Mucosa of gallbladder (tissue), 1 donor: ENCODE data around the gene AWAT2. TPM values are rescaled to one million over a fixed set of nuclear protein-coding genes. Genes with fewer than 3 reads are reported as not detected.
A peak's percentile ranks its signal among the peaks of the same experiment; 100 is the strongest.

Experiments
- DNase-seq: peaks from one replicate; pipeline ENCODE4 v3.0.0-alpha.2; 2020; ENCODE audit warnings: low spot score
- total RNA-seq: library from RNA; stranded (reverse); gene quantifications from one replicate; pipeline ENCODE4 v1.2.1, GENCODE V29; 2021
- donor health status: DM: no; HTN: no; CAD: no.

AWAT2 gene, protein sequence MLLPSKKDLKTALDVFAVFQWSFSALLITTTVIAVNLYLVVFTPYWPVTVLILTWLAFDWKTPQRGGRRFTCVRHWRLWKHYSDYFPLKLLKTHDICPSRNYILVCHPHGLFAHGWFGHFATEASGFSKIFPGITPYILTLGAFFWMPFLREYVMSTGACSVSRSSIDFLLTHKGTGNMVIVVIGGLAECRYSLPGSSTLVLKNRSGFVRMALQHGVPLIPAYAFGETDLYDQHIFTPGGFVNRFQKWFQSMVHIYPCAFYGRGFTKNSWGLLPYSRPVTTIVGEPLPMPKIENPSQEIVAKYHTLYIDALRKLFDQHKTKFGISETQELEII
- total RNA-seq = not detected

DNA sequence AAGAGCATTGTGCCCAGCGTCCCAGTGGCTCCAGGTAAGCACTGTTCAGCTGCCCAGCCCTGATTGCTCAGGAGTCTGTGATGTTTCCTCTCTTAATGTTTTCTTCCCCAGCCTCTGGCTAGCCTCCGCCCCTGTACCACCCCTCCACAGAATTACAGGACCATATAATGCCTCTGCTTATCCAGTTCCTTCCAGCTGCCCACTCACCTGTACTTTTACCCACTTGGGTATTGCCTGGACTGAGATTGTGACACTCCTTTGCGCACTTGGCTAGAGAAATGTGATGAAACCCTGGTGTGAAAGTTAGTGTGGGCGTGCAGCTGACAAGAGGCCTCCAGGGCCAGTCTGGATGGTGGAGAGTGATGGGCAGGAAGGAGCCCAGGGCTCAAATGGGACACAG is at the start of gene AWAT2:
Gene AWAT2 (minus strand): TSS at position 14 of the 400 bp plus-strand sequence. CDS start 6 bp downstream, at position 8.
- no peak for DNase-seq

- no peak for DNase-seq
Observed at GRCh38 chrX:70096052-70096451, 46.3 kb upstream of the AWAT2 start.

GRCh38 chrX:70092247-70092646 is 42.5 kb upstream of the AWAT2 start:
- DNase-seq = no peak

- no peak for DNase-seq
Observed at GRCh38 chrX:70089604-70090297, 40.0 kb upstream of the AWAT2 start.

- DNase-seq = no peak
Observed at GRCh38 chrX:70088751-70089150, 39.0 kb upstream of the AWAT2 start.

DNA sequence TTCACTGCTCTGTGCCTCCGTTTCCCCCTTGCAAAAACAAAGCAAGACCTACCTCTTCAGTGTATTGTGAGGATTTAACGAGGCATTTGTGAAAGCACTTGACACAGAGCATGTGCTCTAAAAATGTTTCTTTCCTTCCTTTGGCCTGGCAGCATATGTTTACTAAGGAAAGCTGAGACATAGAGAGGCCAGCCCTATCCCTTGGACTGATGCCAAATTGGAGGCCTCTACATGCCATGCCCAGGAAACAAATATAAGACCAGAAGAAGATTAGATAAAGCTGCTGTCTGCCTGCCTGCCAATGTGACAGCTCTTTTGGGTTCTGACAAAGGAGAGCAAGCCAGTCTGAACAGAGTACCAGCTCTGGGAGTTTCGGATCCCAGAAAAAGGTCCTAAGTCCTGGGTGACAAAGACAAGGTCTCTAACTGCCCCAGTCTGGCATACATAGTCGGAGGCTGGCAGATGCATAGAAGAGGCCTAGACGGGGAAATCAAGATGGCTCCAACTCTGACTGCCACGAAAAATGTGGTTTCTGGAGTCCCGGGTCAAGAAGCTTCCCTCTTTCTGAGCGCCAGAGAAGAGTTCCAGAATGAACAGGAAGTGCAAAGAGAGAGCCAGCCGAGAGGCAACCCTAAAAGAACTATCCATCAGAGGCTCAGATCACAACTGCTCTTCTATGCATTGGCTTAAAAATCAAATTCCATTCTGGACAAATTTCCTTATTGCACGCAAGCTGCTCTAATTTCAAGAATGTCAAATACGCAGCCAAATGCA is 38.3 kb upstream of the AWAT2 start:
- DNase-seq = peak; percentile 26

GRCh38 chrX:70084592-70085240 is 35.0 kb upstream of the AWAT2 start:
- DNase-seq = no peak

DNA sequence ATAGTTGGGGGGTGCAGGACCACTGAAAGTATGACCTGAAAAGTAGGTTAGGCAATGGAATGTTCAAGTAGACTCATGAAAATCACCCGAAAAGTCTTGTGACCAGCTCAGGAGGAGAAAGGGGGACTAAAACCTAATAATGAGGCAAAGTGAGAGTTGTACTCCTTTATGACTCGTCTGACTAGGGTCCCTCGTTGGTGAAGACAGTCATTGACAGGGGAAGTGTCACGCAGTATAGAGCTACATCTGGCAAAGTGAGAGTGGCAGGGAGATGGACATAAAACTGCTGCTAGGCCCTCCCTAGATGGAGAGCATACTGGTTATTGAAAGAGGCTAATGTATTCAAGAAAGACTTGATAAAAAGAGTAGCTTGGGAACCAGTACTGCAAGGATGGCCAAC is 33.0 kb upstream of the AWAT2 start:
- DNase-seq = no peak

- DNase-seq = no peak
Observed at GRCh38 chrX:70079870-70080269, 30.1 kb upstream of the AWAT2 start.

DNA sequence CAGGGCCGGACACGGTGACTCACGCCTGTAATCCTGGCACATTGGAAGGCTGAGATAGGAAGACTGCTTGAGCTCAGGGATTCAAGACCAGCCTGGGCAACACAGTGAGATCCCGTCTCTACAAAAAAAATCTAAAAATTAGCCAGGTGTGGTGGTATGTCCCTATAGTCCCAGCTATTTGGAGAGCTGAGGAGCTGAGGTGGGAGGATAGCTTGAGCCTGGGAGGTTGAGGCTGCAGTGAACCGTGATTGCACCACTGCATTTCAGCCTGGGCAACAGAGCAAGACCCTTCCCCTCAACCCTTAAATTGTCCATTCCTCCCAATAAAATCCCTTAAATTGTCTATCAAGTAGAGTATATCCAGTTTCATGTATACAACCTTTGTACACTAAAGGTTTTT is 29.6 kb upstream of the AWAT2 start:
- DNase-seq = no peak

DNA sequence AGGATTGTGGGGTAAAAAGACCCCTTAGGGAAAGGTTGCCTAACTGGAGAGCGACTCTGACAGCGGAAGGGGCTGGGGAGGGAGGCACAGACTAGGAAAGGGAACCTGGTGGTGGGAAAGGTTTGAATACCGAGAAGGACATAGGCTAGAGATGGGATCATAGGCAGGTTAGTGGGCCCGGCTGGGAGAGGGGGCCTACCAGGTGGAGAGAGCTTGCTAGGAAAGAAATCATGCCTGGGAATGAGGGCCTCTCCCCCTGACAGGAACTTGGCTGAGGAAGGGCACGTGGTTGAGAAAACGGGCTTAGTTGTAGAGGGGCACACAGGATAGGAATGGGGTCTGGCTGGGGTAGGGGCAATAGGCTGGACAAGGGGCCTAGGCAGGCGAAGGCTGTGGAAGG is 16.9 kb upstream of the AWAT2 start:
- DNase-seq = no peak

DNA sequence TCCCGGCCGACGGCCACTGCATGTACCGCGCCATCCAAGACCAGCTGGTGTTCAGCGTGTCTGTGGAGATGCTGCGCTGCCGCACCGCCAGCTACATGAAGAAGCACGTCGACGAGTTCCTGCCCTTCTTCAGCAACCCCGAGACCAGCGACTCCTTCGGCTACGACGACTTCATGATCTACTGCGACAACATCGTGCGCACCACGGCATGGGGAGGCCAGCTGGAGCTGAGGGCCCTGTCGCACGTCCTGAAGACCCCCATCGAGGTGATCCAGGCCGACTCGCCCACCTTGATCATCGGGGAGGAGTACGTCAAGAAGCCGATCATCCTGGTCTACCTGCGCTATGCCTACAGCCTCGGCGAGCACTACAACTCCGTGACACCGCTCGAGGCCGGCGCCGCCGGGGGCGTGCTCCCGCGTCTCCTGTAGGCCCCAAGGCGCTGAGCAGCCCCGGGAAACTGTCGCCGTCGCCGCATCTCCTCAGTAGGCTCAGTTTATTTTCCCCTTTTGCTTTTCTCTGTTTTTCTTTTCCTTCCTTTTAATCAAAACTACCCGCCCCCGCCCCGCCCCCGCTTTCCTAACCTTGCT is 13.3 kb upstream of the AWAT2 start:
- no peak for DNase-seq

DNA sequence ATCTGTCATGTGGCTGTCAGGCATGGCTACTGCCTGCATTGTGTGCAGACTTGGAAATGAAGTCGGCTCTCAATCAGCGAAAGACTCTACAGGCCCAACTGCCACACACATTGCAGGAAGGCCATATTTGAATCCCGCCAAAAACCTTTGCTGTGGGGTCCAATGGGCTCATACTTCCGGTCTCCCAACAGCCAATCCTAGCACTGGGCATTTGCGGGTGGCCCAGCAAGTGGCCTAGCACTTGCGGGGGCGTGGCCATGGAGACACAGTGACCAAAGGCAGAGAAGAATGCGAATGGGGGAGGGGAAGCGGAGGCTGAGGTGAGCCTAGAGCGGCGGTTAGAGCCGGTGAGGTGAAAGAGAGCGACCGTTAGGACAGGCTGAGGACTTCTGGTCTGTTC is 12.3 kb upstream of the AWAT2 start, which contains the start of gene OTUD6A:
Gene OTUD6A (plus strand): TSS at position 382 of the 400 bp plus-strand sequence. CDS start 68 bp downstream, outside the sequence.
- no peak for DNase-seq

GRCh38 chrX:70054391-70054790 is 4.7 kb upstream of the AWAT2 start:
- DNase-seq = no peak

GRCh38 chrX:70052895-70053615 is 3.3 kb upstream of the AWAT2 start:
- no peak for DNase-seq

DNA sequence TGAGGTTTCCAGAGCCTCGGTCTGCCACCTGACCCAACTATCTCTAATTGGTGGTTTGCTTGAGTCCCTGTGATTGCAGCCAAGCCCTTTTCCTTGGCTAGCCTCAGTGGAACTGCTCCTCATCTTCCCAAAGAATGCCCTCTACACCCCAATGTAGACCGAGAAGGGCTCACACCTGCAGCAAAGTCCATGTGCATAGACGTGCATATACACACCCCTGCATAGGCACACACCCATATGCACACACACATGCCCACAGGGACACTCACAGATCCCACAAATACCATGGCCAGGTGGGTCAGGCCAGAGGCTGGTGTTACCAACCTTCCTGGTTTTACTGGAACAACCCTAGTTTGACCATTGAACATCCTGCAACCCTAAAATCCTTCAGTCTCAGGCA is 332 bp downstream of the AWAT2 start:
- DNase-seq = no peak

- no peak for DNase-seq
Observed at GRCh38 chrX:70046978-70047377, 2.8 kb downstream of the AWAT2 start.

GRCh38 chrX:70044541-70045245 is 5.0 kb downstream of the AWAT2 start:
- no peak for DNase-seq

- no peak for DNase-seq
Observed at GRCh38 chrX:70043685-70044084, 6.1 kb downstream of the AWAT2 start.
